Stomach (tissue), 4 donors: ENCODE measurements around the gene IKZF1.

ENCODE experiments used
- POLR2A ChIP-seq, 4 donors: fragments of 450-650 bp; IDR thresholded peaks; one replicate each; pipeline ENCODE4 v1.6.1; 2016; ENCODE audit warnings: antibody characterized with exemption in 4 of 4, control low read depth in 2 of 4, mild to moderate bottlenecking in 1 of 4, moderate library complexity in 1 of 4
- POLR2AphosphoS5 ChIP-seq, 3 donors: sonication (generic); formaldehyde crosslinking; IDR thresholded peaks; one replicate each; pipeline ENCODE4 v1.6.1; 2016; ENCODE audit warnings: antibody characterized with exemption in 3 of 3
- TF ChIP-seq, protein P1 (sequence below), 7 experiments: fragments of 450-650 bp in 4 of 7; fragments of 200-600 bp in 3 of 7; sonication (generic) in 3 of 7; IDR thresholded peaks; one replicate each; pipeline ENCODE4 v1.5.1; 2016 to 2019; ENCODE audit warnings: antibody characterized with exemption in 7 of 7, control low read depth in 2 of 7, mild to moderate bottlenecking in 1 of 7

- TF ChIP-seq, protein P1, sequence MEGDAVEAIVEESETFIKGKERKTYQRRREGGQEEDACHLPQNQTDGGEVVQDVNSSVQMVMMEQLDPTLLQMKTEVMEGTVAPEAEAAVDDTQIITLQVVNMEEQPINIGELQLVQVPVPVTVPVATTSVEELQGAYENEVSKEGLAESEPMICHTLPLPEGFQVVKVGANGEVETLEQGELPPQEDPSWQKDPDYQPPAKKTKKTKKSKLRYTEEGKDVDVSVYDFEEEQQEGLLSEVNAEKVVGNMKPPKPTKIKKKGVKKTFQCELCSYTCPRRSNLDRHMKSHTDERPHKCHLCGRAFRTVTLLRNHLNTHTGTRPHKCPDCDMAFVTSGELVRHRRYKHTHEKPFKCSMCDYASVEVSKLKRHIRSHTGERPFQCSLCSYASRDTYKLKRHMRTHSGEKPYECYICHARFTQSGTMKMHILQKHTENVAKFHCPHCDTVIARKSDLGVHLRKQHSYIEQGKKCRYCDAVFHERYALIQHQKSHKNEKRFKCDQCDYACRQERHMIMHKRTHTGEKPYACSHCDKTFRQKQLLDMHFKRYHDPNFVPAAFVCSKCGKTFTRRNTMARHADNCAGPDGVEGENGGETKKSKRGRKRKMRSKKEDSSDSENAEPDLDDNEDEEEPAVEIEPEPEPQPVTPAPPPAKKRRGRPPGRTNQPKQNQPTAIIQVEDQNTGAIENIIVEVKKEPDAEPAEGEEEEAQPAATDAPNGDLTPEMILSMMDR (IDR thresholded peaks at IDR 0.05) = no peak
- TF ChIP-seq POLR2AphosphoS5 (IDR thresholded peaks at IDR 0.05) (no peak), POLR2A (IDR thresholded peaks at IDR 0.05) (no peak)
Observed at GRCh38 chr7:50446542-50446960, 142.0 kb downstream of the IKZF1 start.
